ENCODE measurements around the gene FASTKD3.

GRCh38 chr5:7902201-7902600 lies 33.4 kb upstream of the FASTKD3 start:
- no peak for TF ChIP-seq CTCF (IDR thresholded peaks at IDR 0.05)
- TF ChIP-seq POLR2A (IDR thresholded peaks at IDR 0.05): no peak

Data from ovary (tissue), 3 donors.